Left ventricle myocardium inferior (tissue), 1 donor: ENCODE results near the gene LRRC45. TPM values are rescaled to one million over a fixed set of nuclear protein-coding genes. Genes with fewer than 3 reads are reported as not detected.
A peak's percentile ranks its signal among the peaks of the same experiment; 100 is the strongest.

Source experiments
- DNase-seq: peaks from one replicate; pipeline ENCODE4 v3.0.0-alpha.2; 2020
- H3K27ac ChIP-seq: fragments of 200-600 bp; replicated peaks from 2 replicates; pipeline ENCODE4 v1.8.0; 2021
- H3K27me3 ChIP-seq: fragments of 200-600 bp; 2 replicates; pipeline ENCODE4 v1.8.0; 2021; ENCODE audit warnings: low read depth
- H3K36me3 ChIP-seq: fragments of 200-600 bp; 2 replicates; pipeline ENCODE4 v1.8.0; 2021
- H3K4me1 ChIP-seq: fragments of 200-600 bp; 2 replicates; pipeline ENCODE4 v1.8.0; 2021
- H3K4me3 ChIP-seq: fragments of 200-600 bp; 2 replicates; pipeline ENCODE4 v1.8.0; 2021; ENCODE audit warnings: mild to moderate bottlenecking, moderate library complexity
- H3K9me3 ChIP-seq: fragments of 200-600 bp; replicated peaks from 2 replicates; pipeline ENCODE4 v1.8.0; 2021
- CTCF ChIP-seq: fragments of 200-600 bp; IDR thresholded peaks from 2 replicates; pipeline ENCODE4 v1.8.0; 2021; ENCODE audit warnings: antibody characterized with exemption, mild to moderate bottlenecking, borderline replicate concordance
- intact Hi-C: fragments of 100-400 bp; cut with micrococcal nuclease; formaldehyde crosslinking; loops from one replicate; pipeline ENCODE4 v1.11.0; 2022
- total RNA-seq: library from RNA; stranded (reverse); fragmentation: NEBNext Ultra II Directional; extraction: Animal tissue kit (Norgen Biotek cat#: 25700); gene quantifications from one replicate; pipeline ENCODE4 v1.2.1, GENCODE V29; 2021
- donor health status: DM: no; HTN: yes; CAD: no; lungs with severe emphysema.

Gene LRRC45
- total RNA-seq, 1 donor from 2014 or later: 4.3 TPM

GRCh38 chr17:82023447-82024241 is 539 bp downstream of the LRRC45 start:
- H3K27me3 ChIP-seq: no peaks in the 10 kb centered on the region
- intact Hi-C loops: no loop called here
- no peaks in the 10 kb centered on the region for H3K36me3 ChIP-seq
- H3K9me3 ChIP-seq: no peaks in the 10 kb centered on the region
- DNase-seq: no peak
- peak overlapping the region; percentile 97 for H3K4me3 ChIP-seq
- no peak for TF ChIP-seq CTCF
- peak overlapping the region; percentile 71 for H3K27ac ChIP-seq
- peaks cover 37% of the 10 kb centered on the region for H3K4me1 ChIP-seq

- Histone ChIP-seq H3K27me3 (no peaks in the 10 kb centered on the region), H3K36me3 (no peaks in the 10 kb centered on the region), H3K4me3 (no peak overlapping the region), H3K27ac (no peak overlapping the region), H3K4me1 (peaks cover 46% of the 10 kb centered on the region), H3K9me3 (no peaks in the 10 kb centered on the region)
- DNase-seq: no peak
- intact Hi-C loops: no loop called here
- no peak for TF ChIP-seq CTCF
Observed at GRCh38 chr17:82024859-82025258, 1.8 kb downstream of the LRRC45 start.

- DNase-seq: no peak
- no peak overlapping the region for H3K27ac ChIP-seq
- intact Hi-C loops: no loop called here
- H3K9me3 ChIP-seq: no peaks in the 10 kb centered on the region
- H3K4me3 ChIP-seq: no peak overlapping the region
- H3K4me1 ChIP-seq: peaks cover 51% of the 10 kb centered on the region
- TF ChIP-seq CTCF: no peak
- H3K27me3 ChIP-seq: no peaks in the 10 kb centered on the region
- H3K36me3 ChIP-seq: no peaks in the 10 kb centered on the region
Observed at GRCh38 chr17:82025401-82026107, 2.4 kb downstream of the LRRC45 start.

- no peak for TF ChIP-seq CTCF
- intact Hi-C loops: no loop called here
- peaks cover 9% of the 10 kb centered on the region for H3K27me3 ChIP-seq
Observed at GRCh38 chr17:82028246-82028645, 5.1 kb downstream of the LRRC45 start.

GRCh38 chr17:82028966-82029365 is 5.9 kb downstream of the LRRC45 start:
- Histone ChIP-seq H3K27me3 (peaks cover 9% of the 10 kb centered on the region), H3K9me3 (no peaks in the 10 kb centered on the region), H3K27ac (no peak overlapping the region), H3K36me3 (no peaks in the 10 kb centered on the region), H3K4me1 (peaks cover 35% of the 10 kb centered on the region), H3K4me3 (no peak overlapping the region)
- DNase-seq: no peak
- intact Hi-C loops: no loop called here
- no peak for TF ChIP-seq CTCF

More at GRCh38 chr17:82028246-82028645, 5.1 kb downstream of the LRRC45 start:
- Histone ChIP-seq H3K9me3 (no peaks in the 10 kb centered on the region), H3K4me3 (no peak overlapping the region), H3K36me3 (no peaks in the 10 kb centered on the region), H3K4me1 (peaks cover 42% of the 10 kb centered on the region), H3K27ac (no peak overlapping the region)
- no peak for DNase-seq
